GM12891 (cell line): ENCODE data around the gene CPNE1.
A peak's percentile ranks its signal among the peaks of the same experiment; 100 is the strongest.

Source experiments
- PAX5 ChIP-seq: IDR thresholded peaks from 2 replicates; pipeline ENCODE4 v1.6.1; 2011; ENCODE audit warnings: low read length, moderate library complexity, mild to moderate bottlenecking; ENCODE audit not compliant: insufficient read depth, severe bottlenecking
- POLR2A ChIP-seq: IDR thresholded peaks from 2 replicates; pipeline ENCODE4 v1.6.1; 2011; ENCODE audit warnings: low read depth, low read length, control low read depth
- POLR2AphosphoS5 ChIP-seq: IDR thresholded peaks from 2 replicates; pipeline ENCODE4 v1.6.1; 2011; ENCODE audit warnings: low read depth, low read length, control low read depth
- POU2F2 ChIP-seq: IDR thresholded peaks from 2 replicates; pipeline ENCODE4 v1.6.1; 2011; ENCODE audit warnings: low read depth, mild to moderate bottlenecking, control low read depth, low read length, moderate library complexity
- SPI1 ChIP-seq: IDR thresholded peaks from 2 replicates; pipeline ENCODE4 v1.6.1; 2011; ENCODE audit warnings: low read depth, low read length, control low read depth
- TAF1 ChIP-seq: IDR thresholded peaks from 2 replicates; pipeline ENCODE4 v1.6.1; 2011; ENCODE audit warnings: low read depth, low read length, control low read depth

DNA sequence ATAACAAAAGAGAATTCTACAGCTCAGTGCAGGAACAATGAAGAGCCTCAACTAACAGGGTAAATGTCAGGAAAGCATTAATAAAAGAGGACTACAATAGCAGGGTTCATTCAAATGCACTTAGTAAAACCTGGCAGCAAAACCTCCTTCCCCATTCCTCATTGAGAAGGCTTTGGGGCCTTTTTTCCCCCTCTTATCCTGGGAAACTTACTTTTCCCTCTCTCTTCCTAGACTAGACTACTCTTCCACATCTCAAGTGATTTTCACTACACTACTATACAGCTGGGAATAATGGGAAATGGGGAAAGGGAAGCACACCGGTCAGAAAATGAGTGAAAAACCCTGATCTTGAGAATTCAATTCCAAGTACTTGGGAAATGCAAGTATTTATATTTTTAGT, 44.6 kb upstream of the CPNE1 start:
- TF ChIP-seq POLR2A, result no peak
- TF ChIP-seq POLR2AphosphoS5, result peak; percentile 72
- TF ChIP-seq TAF1, result no peak
- TF ChIP-seq SPI1, result no peak
- no peak for TF ChIP-seq PAX5
- no peak for TF ChIP-seq POU2F2
